ENCODE measurements around the gene CIPC.
A peak's percentile ranks its signal among the peaks of the same experiment; 100 is the strongest.

Gene CIPC

DNA sequence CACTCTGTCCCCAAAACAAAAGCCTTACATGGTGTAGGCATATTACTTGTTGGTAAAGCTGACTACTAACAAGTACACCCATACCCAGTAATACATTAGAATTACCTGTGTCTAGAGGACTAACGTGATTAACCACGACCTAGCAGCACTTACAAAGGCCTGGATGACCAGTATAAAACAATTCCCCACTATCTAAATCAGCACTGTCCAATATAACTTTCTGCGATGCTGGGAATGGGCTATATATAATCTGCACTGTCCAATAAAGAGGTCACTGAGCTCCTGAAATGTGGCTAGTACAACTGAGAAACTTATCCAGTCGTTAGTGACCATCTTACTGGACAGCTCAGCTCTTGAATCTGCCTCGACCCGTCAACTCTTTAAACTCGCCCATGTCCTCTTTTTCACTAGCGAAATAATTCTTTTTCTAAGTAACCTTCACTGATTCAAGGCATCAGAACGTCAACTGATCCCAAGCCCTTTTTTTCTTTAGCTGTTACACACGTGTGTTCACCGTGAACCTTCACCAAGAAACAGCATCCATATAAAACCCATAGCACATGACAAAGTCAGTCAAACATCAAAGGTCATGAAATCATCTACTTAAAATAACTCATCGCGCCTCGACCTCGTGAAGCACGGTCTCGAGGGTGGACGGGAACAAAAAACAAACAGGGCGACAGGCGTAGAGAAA lies 905 bp upstream of the CIPC start:
- no peak for DNase-seq
- in situ Hi-C loops (cut with MboI; ENCODE audit: low pct_unique_long_range_greater_than_20kb, low sequenced_read_pairs): no loop called here

DNA sequence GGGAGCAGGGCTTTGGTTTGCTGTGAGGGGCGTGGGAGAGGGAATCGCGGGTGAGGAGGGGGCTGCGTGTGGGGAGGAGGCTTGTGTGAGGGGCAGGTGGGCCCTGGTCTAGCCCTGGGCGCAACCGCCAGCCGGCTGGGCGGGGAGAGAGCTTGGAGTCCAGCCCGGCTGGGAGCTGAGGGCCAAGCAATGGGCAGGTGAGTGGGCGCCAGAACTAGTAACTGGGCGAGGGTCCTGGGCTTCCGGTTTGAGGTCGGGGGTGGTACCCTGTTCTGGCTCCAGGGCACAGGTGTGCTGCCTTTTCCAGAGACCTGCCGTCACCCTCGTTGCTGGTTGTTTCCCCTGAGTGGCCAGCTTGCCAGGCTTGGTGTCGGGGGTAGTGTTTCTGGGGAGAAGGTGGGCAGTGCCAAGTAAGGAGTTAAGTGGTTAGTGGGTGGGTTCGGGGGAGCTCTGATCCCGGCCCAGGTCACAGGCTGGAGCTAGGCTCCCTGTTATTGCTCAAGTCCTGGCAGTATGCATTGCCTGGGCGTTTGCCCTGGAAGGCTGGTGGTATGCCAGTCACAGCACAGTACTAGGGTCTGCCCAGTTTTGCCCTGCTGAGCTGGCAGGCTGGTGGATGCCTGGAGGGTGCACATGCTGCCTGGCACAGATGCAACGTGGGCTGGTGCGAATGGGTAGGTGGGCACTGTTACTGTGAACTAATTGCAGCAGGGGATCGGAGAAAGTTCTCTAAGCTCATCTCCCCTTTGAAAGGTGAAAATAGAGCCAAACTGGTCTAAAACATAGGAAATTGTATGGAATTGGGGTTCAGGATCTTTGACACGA lies 683 bp downstream of the CIPC start:
- in situ Hi-C loops (cut with MboI; ENCODE audit: low pct_unique_long_range_greater_than_20kb, low sequenced_read_pairs): no loop called here
- DNase-seq: peak; percentile 27

DNA sequence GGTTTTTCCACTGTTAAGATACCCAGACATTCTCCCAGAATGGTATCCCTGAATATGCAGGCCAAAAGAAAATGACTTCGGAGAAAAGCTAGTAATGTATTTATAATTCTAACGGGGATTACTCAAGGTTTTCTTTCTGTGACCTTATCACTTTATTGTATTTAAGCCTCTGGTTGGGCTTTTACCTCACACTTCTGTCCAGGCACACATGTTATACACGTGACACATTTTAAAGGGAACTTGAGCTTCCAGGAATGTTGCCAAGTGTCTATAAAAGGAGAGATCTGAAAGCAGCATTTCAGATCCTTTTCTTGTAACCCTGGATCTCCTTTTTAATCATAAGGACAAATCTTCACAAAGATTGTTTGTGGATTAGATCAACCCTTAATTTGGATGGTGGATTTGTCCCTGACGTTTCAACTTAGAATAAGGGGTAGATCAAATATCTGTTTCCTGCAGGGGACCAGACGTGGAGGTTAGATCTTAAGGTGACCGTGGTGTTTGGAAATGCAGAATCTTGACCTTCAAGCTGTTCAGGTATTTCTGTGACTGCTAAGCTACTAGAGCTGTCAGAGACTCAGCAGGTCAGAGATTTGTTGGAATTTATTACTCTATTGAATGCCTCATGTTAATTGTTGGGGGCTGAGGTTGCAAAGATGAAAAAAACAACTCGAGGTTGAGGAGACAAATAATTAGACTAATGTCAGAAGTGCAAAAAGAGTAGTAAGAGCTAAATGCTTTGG lies 1.5 kb downstream of the CIPC start:
- in situ Hi-C loops (cut with MboI; ENCODE audit: low pct_unique_long_range_greater_than_20kb, low sequenced_read_pairs): no loop called here
- peak; percentile 60 for DNase-seq

DNA sequence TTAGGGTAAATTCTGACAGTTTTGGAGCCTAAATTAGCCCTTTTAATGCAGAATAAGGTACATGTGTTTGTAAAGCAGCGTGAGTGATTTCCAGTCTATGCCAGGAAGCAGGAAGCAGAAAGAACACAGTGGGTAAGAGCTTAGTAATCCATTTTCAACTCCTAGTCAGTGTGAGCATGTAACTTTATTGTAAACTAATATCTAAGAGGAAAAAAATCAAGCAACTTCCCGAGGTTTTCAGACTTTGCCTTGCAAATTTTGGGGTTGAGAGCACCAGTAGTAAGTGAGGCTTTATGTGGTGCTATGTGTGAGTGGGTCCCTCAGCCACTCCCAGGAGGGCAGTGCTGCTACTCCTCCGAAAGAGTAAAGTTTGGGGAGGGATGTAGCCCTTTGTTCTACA lies 2.9 kb downstream of the CIPC start:
- in situ Hi-C loops (cut with MboI; ENCODE audit: low pct_unique_long_range_greater_than_20kb, low sequenced_read_pairs): no loop called here
- no peak for DNase-seq

DNA sequence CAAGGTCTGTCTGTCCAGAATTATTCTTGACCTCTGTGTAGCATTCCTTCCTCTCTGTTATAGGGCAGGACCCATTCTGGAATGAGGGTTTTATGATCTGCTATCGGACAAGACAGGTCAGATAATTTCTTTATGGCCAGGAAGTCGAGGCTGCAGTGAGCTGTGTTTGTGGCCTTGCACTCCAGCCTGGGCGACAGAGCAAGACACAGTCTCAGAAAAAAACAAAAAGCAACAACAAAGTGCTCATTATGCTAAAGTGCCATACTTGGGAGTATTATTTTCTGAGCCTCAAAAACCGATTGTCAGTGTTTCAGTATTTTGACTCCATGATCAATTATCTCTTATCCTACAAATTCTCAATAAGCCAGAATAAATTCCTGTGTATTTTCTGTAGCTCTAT lies 4.1 kb downstream of the CIPC start:
- in situ Hi-C loops (cut with MboI; ENCODE audit: low pct_unique_long_range_greater_than_20kb, low sequenced_read_pairs): no loop called here
- DNase-seq: no peak

DNA sequence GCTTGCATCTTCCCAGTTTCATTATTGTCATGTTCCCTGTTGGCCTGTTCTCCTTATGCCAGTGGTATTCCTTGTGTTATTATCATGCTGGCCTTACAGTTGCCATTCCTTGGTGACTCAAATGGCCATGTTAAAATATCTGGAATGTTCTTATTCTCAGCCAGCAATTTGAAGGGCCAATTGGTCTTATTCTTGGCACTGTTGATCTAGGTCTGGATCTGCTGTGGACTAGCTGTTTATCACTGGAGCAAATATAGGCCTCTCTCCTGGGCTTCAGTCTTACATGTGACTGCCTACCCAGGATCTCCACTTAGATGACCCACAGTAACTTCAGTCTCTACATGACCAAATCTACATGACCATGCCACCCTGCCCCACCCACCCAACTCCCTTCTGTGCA lies 5.4 kb downstream of the CIPC start:
- in situ Hi-C loops (cut with MboI; ENCODE audit: low pct_unique_long_range_greater_than_20kb, low sequenced_read_pairs): no loop called here
- DNase-seq: no peak

DNA sequence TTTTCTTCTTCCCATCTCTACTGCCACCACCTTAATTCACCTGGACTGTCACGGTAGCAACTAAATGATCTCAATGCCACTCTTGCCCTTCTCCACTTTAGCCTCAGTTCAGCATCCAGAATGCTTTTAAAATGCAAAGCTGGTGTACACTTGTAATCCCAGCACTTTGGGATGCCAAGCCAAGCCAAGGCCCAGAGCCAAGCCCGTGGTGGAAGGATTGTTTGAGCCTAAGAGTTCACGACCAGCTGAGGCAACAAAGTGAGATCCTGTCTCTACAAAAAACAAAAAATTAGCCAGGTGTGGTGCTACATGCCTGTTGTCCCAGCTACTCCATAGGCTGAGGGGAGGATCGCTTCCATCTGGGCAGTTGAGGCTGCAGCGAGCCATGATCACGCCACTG lies 5.9 kb downstream of the CIPC start:
- in situ Hi-C loops (cut with MboI; ENCODE audit: low pct_unique_long_range_greater_than_20kb, low sequenced_read_pairs): no loop called here
- no peak for DNase-seq

DNA sequence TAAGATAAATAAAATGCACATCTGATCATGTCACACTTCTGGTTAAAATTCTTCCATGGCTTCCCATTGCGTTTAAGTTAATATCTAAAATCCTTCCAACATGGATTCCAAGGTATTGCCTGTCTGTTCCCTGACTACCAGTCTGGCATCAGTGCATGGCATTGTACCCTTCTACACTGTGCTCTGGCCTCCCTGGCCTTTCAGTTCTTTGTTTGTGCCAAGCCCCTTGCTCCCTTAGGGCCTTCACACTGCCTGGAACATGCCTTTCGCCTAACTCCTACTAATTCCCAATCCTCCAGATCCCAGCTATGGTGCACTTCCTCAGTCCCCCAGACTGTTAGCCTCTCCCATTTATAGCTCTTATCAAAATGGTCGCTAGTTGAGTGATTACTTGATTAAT lies 6.3 kb downstream of the CIPC start:
- DNase-seq: no peak
- in situ Hi-C loops (cut with MboI; ENCODE audit: low pct_unique_long_range_greater_than_20kb, low sequenced_read_pairs): no loop called here

DNA sequence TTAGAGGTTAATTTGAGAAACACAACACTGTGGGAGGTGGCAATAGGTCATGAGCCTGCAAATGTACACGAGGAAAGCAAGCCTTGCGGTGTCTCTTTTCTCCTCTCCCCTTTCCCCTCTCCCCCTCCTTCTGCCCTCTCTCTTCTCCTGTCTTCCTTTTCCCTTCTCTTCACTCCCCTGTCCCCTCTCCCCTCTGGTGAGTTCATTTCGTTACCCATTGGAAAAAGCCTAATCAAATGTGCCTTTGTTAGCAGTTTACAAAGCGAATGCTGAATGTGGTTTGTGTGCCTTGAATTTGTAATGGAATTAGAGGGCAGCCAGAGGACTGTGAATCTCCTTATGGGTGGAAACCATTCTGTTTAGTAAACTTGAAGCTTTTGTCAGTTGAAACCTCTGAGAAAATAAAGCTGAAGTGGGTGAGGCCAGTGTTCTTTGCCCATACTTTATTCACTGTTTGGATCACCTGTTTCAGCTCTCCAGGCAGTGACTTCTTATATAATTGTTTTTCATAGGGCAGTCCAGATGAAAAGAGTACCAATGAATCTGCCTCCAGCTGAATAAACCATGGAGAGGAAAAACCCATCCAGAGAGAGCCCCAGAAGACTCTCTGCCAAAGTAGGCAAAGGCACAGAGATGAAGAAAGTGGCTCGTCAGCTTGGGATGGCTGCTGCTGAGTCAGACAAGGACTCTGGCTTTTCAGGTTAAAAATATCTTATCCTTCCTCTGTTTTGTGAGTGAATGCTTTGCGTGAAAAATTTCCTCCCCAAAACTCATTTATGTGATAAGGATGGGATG lies 7.3 kb downstream of the CIPC start:
- in situ Hi-C loops (cut with MboI; ENCODE audit: low pct_unique_long_range_greater_than_20kb, low sequenced_read_pairs): no loop called here
- DNase-seq: no peak

DNA sequence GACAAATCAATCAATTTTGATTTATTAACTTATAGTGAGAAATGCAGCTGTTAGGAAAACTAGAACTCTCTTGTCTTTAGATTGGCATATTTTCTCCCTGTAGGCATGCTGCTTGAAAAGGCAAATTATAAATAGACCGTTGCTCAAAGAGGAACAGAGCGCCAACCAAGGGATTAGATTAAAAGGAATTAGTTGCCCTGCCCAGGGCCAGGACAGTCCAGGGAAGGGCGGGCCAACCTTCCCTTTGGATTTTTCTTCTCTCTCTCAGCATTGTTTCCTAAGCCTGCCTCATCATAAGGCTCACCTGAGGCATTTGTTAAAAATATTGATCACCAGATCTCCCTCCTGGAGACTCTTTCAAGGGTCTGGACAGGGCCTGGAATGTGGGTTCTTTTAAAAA lies 8.6 kb downstream of the CIPC start:
- no peak for DNase-seq
- in situ Hi-C loops (cut with MboI; ENCODE audit: low pct_unique_long_range_greater_than_20kb, low sequenced_read_pairs): no loop called here

DNA sequence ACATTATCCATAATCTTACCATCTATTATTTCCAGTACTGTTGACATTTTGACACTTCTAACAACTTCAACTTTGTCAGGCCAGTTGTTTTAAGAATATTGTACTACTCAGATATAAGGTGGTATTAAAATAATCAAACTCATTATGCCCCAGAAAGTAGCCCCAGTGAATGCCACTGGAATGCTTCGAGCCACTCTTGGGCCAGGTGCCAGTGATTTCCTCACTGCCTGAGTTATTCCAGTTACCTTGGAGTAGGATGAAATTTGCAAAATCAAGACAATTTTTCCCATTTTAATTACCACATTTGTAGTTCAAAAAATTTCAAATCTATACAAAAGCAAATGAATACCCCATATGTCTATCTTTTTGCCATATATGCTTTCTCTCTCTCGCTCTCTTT lies 9.2 kb downstream of the CIPC start:
- no peak for DNase-seq
- in situ Hi-C loops (cut with MboI; ENCODE audit: low pct_unique_long_range_greater_than_20kb, low sequenced_read_pairs): no loop called here

DNA sequence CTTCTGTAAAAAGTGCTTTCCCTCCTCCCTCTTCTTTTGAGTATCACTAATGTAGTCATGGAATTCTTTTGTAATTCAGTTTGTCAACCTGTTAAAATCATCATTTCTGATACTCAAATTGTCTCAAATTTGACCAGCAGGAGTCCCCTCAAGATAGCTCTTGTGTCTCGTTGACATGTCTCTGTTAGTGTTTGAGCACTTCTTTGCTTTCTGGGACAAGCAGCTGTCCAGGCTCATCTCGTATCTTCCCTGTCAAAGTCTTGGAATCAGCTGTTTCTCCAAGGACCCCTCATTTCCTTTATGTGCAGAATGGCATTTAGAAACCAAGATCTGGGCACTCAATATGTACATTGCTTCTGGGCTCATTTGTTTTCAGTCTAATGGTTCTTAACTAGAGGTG lies 10.7 kb downstream of the CIPC start:
- in situ Hi-C loops (cut with MboI; ENCODE audit: low pct_unique_long_range_greater_than_20kb, low sequenced_read_pairs): no loop called here
- DNase-seq: no peak

DNA sequence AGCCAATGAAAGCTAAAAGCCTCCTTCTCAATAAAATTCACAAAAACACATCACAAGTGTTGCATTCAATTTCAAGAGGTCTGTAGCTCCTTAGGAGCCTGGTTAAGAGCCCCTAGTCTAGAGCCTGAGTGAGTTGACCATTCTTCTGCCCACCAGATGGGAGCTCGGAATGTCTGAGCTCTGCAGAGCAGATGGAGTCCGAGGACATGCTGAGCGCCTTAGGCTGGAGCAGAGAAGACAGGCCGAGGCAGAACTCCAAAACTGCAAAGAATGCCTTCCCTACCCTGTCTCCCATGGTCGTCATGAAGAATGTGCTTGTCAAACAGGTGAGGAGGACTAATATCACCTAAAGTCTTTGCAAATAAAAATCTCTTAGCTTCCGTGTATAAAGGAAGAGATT lies 11.6 kb downstream of the CIPC start:
- no peak for DNase-seq
- in situ Hi-C loops (cut with MboI; ENCODE audit: low pct_unique_long_range_greater_than_20kb, low sequenced_read_pairs): no loop called here

DNA sequence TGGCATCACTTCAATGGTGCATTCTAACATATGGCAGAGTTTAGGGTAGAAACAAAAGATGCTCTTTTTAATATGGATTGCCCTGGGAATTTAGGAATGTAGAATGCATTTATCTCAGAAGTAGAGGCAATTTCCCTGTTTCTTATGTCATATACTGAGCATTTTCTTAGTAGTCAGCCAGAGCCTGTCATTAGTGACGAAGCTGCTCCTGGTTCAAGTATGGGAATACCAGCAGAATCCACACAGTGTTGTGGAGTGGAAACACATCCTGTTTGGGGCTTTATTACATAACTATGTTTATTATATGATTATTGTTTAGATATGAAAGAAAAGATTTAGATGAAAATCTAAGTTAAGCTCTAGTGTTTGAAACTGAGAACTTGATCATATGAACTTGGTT lies 12.2 kb downstream of the CIPC start:
- in situ Hi-C loops (cut with MboI; ENCODE audit: low pct_unique_long_range_greater_than_20kb, low sequenced_read_pairs): no loop called here
- DNase-seq: no peak

DNA sequence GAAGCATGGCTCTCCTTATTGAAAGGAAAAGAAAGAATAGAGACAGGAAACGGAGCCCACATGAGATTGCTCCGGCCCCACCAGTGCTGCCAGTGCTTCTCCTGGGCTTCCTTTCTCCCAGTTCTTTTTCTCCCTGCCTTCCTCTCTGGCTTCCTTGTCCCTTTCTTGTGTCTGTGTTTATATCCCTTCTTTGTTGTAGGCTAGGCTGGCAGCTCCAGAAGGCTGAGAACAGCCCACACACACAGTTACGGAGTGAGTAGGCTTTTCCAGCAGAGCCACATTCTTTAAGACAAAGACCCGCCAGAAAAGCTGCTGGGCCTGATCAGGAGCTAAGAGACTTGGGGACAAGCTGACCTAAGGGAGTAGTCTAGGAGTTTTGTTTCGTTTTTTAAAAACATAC lies 13.0 kb downstream of the CIPC start:
- in situ Hi-C loops (cut with MboI; ENCODE audit: low pct_unique_long_range_greater_than_20kb, low sequenced_read_pairs): no loop called here
- no peak for DNase-seq

DNA sequence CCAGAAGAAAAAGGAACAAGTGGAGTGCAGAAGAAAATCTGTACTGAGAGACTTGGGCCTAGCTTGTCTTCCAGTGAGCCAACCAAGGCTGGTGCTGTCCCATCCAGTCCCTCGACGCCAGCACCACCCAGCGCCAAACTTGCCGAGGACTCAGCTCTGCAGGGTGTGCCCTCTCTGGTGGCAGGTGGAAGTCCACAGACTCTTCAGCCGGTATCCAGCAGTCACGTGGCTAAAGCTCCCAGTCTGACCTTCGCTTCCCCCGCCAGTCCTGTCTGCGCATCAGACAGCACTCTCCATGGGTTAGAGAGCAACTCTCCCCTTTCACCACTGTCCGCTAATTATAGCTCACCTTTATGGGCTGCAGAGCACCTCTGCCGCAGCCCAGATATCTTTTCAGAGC lies 15.6 kb downstream of the CIPC start:
- DNase-seq: no peak
- in situ Hi-C loops (cut with MboI; ENCODE audit: low pct_unique_long_range_greater_than_20kb, low sequenced_read_pairs): no loop called here

DNA sequence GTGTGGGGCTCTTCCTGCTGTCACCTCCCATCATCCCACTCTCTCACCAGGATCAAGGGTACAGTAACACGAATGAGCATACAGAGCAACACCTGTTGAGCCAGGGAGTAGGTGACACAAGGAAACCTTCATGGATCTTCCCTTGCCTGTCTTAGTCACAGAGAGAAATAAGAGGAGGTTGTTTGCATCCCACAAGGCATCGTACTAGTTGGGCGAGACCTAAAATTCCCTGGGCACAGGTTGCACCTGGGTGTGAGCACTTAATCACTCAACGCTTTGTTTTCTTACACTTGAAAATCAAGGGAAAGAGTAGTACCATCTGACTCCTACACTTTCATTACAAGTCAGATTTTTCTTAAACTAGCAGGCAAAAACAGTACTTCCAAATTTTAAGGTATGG lies 16.6 kb downstream of the CIPC start:
- DNase-seq: no peak
- in situ Hi-C loops (cut with MboI; ENCODE audit: low pct_unique_long_range_greater_than_20kb, low sequenced_read_pairs): no loop called here

DNA sequence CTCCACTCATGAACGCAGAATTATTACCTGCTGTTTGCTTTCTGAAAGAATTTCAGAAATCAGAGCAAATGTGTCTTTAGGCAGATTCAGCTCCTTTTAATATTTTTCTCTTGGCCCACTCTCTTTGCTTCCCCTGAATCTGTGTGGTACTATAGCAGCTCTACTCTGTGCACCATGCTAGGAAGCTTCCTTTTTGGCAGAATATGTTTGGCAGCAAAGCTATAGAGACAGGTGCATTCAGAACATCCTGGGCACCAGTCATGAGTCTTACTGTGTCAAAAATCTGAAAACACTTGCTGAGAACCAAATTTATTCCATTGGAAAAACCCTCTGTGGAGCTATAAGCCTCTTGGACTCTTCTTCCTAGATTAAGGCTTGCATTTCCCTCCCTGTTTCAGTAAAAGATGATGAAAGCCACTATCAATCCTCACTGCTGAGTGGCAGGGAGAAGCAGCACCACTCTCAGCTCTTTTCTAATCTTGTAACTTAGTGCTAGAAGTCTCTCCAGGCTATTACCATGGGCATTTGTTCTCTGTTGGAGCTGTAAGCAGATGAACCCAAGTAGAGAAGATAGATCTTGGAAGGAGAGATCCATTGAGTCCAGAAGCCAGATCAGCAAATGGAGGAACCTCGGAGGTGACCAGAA lies 18.2 kb downstream of the CIPC start:
- no peak for DNase-seq
- in situ Hi-C loops (cut with MboI; ENCODE audit: low pct_unique_long_range_greater_than_20kb, low sequenced_read_pairs): no loop called here

DNA sequence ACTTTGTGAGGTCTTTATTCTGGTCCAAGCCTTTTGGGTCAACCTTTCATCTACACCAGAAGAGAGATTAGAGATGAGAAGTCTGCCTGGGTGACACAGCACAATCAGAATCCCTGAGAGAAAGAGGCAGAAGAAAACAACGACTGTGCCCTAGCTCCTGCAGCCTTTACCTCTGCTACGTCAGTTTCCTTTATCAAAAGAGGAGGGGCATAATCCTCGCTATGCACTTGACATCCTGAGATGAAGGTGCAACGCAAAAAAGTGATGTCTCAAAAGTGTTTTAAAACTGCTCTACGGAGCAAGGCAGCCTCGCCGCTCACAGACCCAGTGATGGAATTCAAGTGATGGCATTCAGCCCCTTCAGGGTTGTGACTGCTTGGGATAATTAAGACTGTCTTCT lies 21.8 kb downstream of the CIPC start:
- in situ Hi-C loops (cut with MboI; ENCODE audit: low pct_unique_long_range_greater_than_20kb, low sequenced_read_pairs): no loop called here

More for the DNA sequence above, 21.8 kb downstream of the CIPC start:
- DNase-seq: no peak
